A673 (cell line): ENCODE measurements around the gene CCNYL1.

Experiments used
- EZH2 ChIP-seq: fragments of 200-600 bp; sonication (generic); IDR thresholded peaks from 2 replicates; pipeline ENCODE4 v1.6.1; 2017; ENCODE audit warnings: borderline replicate concordance, low read depth, mild to moderate bottlenecking, mixed read lengths, antibody characterized with exemption, low read length; ENCODE audit not compliant: poor library complexity, severe bottlenecking
- TF ChIP-seq, protein P1 (sequence below): fragments of 300-800, 200-600 bp; sonication (generic); conservative IDR thresholded peaks from 2 replicates; pipeline ENCODE4 v1.5.1; 2017; ENCODE audit warnings: low read depth, mild to moderate bottlenecking, antibody characterized with exemption, low read length, moderate library complexity, mixed read lengths

DNA sequence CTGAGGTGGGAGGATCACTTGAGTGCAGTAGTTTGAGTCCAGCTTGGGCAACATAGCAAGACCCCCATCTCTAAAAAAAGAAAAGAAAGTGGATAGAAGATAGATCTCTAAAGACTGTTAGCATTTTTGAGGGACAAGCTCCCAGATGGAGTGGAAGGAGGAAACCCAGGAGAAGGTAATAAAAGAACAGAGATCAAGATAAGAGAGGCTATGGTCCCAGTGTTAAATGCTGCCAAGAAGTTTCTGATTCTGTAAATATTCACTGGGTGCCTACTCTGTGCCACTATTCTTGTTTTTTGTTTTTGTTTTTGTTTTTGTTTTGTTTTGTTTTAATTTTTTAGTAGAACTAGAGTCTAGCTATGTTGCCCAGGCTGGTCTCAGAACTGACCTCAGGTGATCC is 32.1 kb downstream of the CCNYL1 start:
- TF ChIP-seq, protein P1, sequence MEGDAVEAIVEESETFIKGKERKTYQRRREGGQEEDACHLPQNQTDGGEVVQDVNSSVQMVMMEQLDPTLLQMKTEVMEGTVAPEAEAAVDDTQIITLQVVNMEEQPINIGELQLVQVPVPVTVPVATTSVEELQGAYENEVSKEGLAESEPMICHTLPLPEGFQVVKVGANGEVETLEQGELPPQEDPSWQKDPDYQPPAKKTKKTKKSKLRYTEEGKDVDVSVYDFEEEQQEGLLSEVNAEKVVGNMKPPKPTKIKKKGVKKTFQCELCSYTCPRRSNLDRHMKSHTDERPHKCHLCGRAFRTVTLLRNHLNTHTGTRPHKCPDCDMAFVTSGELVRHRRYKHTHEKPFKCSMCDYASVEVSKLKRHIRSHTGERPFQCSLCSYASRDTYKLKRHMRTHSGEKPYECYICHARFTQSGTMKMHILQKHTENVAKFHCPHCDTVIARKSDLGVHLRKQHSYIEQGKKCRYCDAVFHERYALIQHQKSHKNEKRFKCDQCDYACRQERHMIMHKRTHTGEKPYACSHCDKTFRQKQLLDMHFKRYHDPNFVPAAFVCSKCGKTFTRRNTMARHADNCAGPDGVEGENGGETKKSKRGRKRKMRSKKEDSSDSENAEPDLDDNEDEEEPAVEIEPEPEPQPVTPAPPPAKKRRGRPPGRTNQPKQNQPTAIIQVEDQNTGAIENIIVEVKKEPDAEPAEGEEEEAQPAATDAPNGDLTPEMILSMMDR = no peak
- TF ChIP-seq EZH2 = no peak
